AG10803 (cell line): ENCODE data around the gene GSAP.
"Not testable (repeated sequence)": the region's sequence is repeated elsewhere in the genome, so short reads cannot be mapped to it uniquely, and the experiment has no call there.

Source experiments
- DNase-seq: peaks from one replicate; pipeline ENCODE4 v3.0.0; 2010; ENCODE audit warnings: low read depth
- H3K4me3 ChIP-seq: 2 replicates; pipeline ENCODE4 v1.5.1; 2011; ENCODE audit warnings: mild to moderate bottlenecking, low read length, control low read depth
- TF ChIP-seq, protein P1 (sequence below): conservative IDR thresholded peaks from 2 replicates; pipeline ENCODE4 v1.5.1; 2011; ENCODE audit warnings: mild to moderate bottlenecking, low read length, control low read depth, inconsistent platforms

The GSAP gene

DNA sequence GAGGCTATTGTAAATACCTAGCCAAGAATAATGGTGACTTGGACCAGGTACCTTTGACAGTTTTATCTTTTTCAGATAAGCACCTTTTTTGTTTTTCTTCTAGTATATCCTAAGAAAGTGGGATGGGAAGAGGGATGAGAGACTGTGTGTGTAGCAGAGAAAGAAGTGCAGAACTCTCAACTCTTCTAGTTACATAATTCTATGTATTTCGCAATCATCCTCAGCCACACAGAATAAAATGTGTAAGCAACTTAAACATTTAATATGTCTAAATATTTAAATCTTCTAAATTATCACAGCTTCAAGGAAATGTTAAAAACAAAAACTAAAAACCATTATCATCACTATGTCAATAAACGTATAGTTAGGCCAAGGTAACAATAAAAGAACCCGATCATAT, 42.6 kb upstream of the GSAP start:
- DNase-seq: no peak
- no peak overlapping the region for H3K4me3 ChIP-seq
- TF ChIP-seq, protein P1, sequence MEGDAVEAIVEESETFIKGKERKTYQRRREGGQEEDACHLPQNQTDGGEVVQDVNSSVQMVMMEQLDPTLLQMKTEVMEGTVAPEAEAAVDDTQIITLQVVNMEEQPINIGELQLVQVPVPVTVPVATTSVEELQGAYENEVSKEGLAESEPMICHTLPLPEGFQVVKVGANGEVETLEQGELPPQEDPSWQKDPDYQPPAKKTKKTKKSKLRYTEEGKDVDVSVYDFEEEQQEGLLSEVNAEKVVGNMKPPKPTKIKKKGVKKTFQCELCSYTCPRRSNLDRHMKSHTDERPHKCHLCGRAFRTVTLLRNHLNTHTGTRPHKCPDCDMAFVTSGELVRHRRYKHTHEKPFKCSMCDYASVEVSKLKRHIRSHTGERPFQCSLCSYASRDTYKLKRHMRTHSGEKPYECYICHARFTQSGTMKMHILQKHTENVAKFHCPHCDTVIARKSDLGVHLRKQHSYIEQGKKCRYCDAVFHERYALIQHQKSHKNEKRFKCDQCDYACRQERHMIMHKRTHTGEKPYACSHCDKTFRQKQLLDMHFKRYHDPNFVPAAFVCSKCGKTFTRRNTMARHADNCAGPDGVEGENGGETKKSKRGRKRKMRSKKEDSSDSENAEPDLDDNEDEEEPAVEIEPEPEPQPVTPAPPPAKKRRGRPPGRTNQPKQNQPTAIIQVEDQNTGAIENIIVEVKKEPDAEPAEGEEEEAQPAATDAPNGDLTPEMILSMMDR: no peak

DNA sequence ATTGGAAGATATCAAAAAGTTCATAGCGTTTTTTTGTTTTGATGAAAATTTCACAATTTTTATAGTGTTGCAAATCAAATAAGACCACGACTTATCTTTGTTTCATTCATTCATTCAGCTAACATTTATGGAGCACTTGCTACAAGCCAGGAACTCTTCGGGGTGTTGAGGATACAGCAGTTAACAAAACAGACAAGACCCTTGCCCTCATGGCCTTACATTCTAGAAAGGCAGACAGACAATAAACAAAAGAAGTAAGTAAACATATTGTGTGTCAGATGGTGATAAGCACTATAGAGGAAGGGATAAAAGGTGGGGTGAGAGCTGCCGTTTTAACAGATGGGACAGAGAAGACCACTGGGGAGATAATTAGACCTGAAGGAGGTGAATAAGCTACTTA, 41.6 kb upstream of the GSAP start:
- TF ChIP-seq, protein P1: no peak
- no peak for DNase-seq
- H3K4me3 ChIP-seq: no peak overlapping the region

DNA sequence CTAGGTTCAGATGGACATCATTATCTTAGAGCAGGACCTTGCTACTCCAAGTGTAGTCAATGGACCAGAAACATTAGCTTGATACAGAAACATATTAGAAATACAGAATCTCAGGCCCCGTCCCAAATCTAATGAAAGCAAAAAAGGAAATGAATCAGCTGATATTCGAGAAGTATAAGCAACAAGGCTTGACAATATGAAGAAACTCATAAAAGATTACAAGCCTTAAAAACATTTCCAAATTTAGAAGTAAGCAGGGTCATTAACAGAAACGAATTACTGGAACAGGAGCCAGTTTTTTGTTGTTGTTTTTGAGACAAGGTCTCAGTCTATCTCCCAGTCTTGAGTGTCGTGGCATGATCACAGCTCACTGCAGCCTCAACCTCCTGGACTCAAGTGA, 40.5 kb upstream of the GSAP start:
- no peak for DNase-seq
- TF ChIP-seq, protein P1: no peak
- no peak overlapping the region for H3K4me3 ChIP-seq

DNA sequence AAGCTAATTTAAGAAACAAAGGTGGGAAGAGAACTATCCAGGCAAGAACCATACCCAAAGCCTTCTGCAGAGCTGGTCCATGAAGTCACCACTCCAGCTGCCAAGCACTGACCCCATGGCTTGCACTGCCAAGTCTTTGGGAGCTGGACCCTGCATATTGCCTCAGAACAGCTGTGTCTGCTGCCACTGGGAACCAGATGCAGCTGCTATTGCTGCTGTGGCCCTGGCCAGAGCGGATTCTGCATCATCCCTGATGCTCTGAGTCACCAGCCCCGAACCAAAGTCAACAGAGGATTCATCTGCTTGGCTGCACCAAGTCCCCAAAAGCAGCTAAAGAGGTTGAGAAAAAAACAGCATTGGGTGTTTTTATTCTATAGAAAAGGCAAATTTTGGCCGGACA, 39.2 kb upstream of the GSAP start:
- TF ChIP-seq, protein P1: no peak
- no peak overlapping the region for H3K4me3 ChIP-seq
- peak; percentile 92 for DNase-seq

DNA sequence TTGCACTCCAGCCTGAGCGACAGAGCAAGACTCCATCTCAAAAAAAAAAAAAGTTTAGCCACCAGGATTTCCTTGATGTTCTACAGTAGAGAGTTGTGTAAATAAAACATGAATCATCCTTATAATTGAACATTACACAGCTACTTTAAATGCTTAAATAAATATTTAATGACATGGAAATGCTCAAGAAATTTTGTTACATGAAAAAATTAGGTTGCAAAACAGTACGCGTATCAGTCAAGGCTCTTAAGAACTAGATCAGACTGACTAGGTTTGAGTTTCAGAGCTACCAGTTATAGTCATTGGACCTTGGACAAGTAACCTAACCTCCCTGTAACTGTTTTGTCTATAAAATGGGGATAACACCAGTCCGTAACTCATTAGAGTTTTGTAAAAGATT, 38.7 kb upstream of the GSAP start:
- TF ChIP-seq, protein P1: no peak
- no peak overlapping the region for H3K4me3 ChIP-seq
- no peak for DNase-seq

DNA sequence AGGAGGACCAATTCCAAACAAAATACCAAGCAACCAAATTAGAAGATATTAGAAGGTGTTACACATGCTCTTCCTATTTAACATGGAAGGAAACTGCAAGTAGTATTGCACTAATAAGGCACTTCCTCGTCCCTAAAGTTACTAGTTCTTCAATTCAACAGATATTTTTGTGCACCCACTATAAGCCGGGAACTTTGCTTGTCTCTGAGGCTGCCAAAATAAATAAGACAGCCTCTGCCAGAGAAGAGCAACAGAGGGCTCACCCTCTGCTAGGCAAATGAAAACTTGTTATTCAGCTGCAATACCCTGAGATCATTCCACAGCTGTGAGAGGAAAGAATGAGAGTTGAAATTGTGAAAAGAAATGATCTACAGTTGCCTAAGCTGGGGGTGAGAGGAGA, 37.4 kb upstream of the GSAP start:
- H3K4me3 ChIP-seq: no peak overlapping the region
- DNase-seq: peak; percentile 40
- TF ChIP-seq, protein P1: no peak

DNA sequence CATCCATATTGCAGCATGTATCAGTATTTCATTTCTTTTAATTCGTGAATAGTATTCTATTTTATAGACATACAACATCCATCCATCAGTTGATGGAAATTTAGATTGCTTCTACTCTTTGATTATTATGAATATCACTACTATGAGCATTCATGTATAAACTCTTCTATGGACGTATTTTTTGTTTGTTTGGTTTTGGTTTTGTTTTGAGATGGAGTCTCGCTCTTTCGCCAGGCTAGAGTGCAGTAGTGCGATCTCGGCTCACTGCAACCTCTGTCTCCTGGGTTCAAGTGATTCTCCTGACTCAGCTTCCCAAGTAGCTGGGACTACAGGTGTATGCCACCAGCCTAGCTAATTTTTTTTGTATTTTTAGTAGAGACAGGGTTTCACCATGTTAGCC, 35.8 kb upstream of the GSAP start:
- H3K4me3 ChIP-seq, DNase-seq: not testable (repeated sequence)

DNA sequence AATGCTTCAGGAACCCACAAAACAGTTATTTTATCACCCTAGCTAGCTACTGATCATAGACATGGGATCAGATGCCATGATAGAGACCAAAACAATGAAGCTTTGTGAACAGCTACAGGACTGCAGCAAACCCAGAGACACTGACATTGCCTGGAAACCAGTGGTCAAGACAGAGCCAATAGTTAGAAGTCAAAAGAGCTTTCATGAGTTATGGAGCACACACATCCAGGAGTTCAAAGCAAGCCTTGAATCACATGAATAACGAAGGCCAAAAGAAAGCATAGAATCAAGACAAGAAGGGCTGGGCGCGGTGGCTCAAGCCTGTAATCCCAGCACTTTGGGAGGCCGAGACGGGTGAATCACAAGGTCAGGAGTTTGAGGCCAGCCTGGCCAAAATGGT, 34.5 kb upstream of the GSAP start:
- no peak overlapping the region for H3K4me3 ChIP-seq
- no peak for DNase-seq
- TF ChIP-seq, protein P1: no peak
